D721Med (cell line): ENCODE results near the gene CLEC19A.

Experiments used
- DNase-seq: peaks from one replicate; pipeline ENCODE4 v3.0.0; 2011; ENCODE audit warnings: low spot score; ENCODE audit not compliant: insufficient read length
- FAIRE-seq: peaks from 2 replicates; lab custom pipeline; 2011; peaks lifted over from hg19 to GRCh38; lab: Jason Lieb, UNC
- TF ChIP-seq, protein P1 (sequence below): IDR thresholded peaks from 2 replicates; pipeline ENCODE4 v1.5.1; 2012; ENCODE audit warnings: mild to moderate bottlenecking, control low read depth; ENCODE audit not compliant: insufficient read depth; ENCODE audit errors: missing control alignments

Gene CLEC19A

DNA sequence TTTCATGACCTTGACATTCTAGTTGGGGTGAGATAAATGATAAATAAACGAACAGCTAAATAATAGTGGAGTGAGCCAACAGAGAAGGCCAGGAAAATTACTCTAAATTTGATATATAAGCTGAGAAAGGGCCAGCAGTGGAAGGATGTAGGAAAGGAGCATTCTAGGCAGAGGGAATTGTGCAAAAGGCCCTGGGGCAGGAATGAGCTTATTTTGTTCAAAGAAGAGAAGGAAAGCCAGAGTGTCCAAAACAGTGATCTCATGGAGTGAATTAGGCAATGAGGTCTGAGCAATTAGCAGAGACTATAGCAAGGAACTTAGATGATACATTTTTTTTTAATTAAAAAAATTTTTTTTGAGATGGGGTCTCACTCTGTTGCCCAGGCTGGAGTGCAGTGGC is 43.3 kb upstream of the CLEC19A start:
- FAIRE-seq (no peak), DNase-seq (no peak)
- TF ChIP-seq, protein P1, sequence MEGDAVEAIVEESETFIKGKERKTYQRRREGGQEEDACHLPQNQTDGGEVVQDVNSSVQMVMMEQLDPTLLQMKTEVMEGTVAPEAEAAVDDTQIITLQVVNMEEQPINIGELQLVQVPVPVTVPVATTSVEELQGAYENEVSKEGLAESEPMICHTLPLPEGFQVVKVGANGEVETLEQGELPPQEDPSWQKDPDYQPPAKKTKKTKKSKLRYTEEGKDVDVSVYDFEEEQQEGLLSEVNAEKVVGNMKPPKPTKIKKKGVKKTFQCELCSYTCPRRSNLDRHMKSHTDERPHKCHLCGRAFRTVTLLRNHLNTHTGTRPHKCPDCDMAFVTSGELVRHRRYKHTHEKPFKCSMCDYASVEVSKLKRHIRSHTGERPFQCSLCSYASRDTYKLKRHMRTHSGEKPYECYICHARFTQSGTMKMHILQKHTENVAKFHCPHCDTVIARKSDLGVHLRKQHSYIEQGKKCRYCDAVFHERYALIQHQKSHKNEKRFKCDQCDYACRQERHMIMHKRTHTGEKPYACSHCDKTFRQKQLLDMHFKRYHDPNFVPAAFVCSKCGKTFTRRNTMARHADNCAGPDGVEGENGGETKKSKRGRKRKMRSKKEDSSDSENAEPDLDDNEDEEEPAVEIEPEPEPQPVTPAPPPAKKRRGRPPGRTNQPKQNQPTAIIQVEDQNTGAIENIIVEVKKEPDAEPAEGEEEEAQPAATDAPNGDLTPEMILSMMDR: no peak

DNA sequence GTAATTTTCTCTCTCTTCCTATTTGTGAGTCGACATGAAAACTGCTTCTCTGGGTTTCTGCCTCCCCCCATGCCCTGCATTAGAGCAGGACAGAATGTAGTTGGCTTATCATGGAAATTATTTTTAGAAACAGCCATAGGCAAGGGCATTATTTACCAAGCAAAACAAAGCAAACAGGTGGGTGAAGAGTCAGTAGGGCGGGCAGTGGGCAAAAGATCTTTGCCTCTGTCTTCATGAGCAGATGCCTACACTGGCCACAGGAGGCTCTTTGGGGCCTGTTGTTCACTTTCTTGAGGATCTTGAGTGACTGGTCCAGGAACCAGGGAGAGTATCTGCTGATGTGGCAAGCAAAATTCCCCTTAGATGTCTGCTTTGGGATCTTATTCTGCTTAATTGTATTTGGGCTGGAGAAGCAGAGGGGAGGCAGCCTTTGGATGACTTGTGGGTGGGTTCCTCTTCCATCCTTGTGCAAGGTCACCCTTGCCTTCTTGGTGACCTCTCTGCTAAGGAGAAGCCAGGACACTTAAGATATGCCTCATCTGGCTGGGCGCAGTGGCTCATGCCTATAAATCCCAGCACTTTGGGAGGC is 42.5 kb upstream of the CLEC19A start:
- no peak for FAIRE-seq
- TF ChIP-seq, protein P1: no peak

DNA sequence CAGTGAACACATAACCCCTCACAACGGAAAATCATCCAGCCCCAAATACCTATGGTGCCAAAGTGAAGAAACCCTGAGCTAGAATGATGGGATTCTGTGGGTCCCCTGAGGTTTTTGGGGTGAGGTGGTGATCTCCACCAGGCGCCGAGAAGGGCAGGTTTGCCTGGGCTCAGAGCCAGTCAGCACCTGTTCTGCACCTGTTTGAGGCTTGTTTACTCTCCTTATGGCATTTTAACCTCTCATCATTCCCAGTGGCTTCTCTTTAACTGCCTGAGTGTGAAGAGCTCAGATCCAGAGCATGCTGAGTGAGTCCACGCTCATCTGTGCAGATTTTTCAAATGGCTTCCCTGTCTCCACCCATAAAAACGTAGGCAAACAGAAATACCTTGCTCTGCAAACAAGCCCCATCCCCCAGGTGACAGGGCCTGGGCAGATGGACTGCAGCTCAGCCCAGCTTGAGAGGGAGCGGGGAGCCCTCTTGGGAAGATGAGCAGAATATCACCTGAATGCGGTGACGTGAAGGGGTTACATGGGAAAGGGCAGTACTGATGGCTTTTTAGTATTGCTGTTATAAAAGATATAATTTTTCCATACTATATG is 40.1 kb upstream of the CLEC19A start:
- FAIRE-seq: no peak
- TF ChIP-seq, protein P1: no peak
- no peak for DNase-seq

More for the DNA sequence above, 42.5 kb upstream of the CLEC19A start:
- no peak for DNase-seq

DNA sequence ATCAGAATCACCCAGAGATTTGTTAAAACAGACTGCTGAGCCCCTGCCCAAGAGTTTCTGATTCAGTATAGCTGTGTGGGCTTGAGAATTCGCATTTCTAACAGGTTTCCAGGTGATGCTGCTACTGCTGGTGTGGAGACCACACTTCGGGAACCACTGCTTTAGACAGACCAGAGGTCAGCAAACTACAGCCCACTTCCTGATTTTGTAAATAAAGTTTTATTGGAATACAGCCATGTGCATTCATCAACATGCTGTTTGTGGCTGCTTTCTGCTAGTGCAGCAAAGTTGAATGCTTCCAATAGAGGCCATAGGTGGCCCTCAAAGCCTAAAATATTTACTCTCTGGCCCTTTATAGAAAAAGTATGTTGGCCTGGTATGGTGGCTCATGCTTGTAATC is 32.6 kb upstream of the CLEC19A start:
- TF ChIP-seq, protein P1: no peak
- FAIRE-seq (no peak), DNase-seq (no peak)

DNA sequence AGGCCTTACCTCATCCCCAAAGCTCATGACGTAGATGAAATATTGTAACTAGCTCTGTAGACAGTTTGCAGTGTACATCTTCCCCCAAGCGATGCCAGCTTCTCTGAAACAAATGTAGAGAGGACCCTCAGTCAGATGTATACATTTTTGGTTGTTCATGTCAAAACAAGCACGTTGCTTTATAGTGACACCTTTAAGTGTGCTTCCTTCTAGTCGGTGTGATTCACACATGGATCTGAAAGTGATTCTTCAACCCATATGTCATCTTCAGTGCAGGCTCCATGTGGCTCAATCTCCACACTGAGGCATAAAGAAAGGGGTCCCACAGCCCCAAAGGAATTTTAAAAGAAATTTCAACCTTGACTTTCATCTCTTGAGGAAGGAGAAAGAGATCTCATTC is 30.9 kb upstream of the CLEC19A start:
- no peak for FAIRE-seq
- TF ChIP-seq, protein P1: no peak
- DNase-seq: no peak

DNA sequence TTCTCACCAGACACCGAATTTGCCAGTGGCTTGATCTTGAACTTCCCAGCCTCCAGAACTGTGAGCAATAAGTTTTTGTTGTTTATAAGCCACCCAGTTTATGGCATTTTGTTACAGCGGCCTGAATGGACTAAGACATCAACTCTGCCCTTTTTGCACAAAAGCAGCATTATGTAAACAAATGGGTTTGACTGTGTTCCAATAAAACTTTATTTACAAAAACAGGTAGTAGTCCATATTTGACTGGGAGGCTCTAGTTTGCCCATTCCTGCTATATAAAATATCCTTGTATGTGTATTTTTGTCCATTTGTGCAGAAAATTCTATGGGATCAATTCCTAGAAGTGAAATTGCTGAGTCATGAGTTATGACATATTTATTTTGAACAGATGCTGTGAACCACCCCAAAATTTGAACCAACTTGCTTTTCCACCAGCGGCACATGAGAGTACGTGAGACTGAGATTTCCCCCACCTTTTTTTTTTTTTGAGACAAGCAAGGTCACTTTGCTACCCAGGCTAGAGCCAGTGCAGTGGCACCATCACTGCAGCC is 21.3 kb upstream of the CLEC19A start:
- TF ChIP-seq, protein P1: no peak
- no peak for FAIRE-seq
- DNase-seq: no peak

DNA sequence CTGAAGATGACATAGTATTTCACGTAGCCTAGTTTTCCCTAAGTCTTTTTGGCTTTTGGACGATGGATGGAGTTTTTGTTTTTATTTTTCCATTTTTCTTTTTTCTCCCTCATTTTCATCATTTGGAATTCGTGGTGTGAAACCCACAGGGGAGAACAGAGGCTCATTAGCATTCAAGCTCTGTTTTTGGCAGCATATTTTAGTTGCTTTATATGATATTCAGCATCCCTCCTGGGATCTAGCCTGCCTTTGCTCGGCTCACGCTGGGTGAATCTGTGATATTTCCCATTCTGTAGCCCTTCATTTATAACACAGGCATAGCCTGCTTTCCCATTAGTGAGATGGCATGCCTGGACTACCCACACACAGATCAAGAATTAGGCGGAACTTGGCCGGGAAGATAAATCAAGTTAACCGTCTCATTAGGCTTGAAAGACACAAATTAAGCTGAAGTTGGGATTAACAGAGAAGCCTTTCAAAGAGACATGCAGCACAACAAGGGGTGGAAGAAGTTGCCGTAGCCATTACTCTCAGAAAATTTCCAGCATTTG is 20.1 kb upstream of the CLEC19A start:
- no peak for FAIRE-seq

More for the DNA sequence above, 20.1 kb upstream of the CLEC19A start:
- TF ChIP-seq, protein P1: no peak
- DNase-seq: no peak
